ENCODE results near the gene CAPZA2. TPM values are rescaled to one million over a fixed set of nuclear protein-coding genes. Genes with fewer than 3 reads are reported as not detected.

The CAPZA2 gene
- total and polyA plus RNA-seq, 11 donors, result 37.4 to 483 (median 324) TPM

DNA sequence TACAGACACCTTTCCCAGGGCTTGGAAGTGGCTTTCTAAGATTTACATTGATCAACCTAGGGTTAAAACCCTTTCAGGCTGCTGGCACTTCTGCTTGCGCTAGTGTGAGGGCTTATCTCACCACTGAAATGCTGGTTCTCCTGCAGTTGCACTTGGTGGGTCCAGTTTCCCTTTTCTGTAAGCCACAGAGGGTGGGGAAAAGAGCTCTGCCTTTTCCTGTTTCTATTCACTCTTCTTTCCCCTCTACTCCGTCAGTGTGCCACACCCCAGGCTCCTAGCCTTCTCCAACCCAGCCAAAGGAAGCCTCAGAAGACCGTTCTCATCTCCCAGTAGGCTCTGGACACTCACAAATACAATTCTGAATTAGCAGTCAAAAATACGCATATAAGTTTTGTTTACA, 19.0 kb upstream of the CAPZA2 start:
- intact Hi-C loops (cut with DNase I), result no loop called here
- H3K27me3 ChIP-seq, result no peaks in the 10 kb centered on the region
- H3K36me3 ChIP-seq, result no peaks in the 10 kb centered on the region
- no peak for TF ChIP-seq POLR2A (IDR thresholded peaks at IDR 0.05)
- TF ChIP-seq, protein P1, sequence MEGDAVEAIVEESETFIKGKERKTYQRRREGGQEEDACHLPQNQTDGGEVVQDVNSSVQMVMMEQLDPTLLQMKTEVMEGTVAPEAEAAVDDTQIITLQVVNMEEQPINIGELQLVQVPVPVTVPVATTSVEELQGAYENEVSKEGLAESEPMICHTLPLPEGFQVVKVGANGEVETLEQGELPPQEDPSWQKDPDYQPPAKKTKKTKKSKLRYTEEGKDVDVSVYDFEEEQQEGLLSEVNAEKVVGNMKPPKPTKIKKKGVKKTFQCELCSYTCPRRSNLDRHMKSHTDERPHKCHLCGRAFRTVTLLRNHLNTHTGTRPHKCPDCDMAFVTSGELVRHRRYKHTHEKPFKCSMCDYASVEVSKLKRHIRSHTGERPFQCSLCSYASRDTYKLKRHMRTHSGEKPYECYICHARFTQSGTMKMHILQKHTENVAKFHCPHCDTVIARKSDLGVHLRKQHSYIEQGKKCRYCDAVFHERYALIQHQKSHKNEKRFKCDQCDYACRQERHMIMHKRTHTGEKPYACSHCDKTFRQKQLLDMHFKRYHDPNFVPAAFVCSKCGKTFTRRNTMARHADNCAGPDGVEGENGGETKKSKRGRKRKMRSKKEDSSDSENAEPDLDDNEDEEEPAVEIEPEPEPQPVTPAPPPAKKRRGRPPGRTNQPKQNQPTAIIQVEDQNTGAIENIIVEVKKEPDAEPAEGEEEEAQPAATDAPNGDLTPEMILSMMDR (IDR thresholded peaks at IDR 0.05), result no peak
- peak in 2 of 4 donors; percentile 52 to 82 for ATAC-seq
- H3K9me3 ChIP-seq, result no peaks in the 10 kb centered on the region
- peak in 1 of 5 donors; percentile 25 for DNase-seq
- WGBS, 4 donors, result 53 to 66% (median 58%) methylated on average over 4 of the region's 4 CpGs
- H3K4me1 ChIP-seq, result peaks cover 0 to 12% (median 0%) of the 10 kb centered on the region in 12 donors
- H3K4me3 ChIP-seq, result peak overlapping the region in 1 of 12 donors; percentile 18
- no peak overlapping the region for H3K27ac ChIP-seq

DNA sequence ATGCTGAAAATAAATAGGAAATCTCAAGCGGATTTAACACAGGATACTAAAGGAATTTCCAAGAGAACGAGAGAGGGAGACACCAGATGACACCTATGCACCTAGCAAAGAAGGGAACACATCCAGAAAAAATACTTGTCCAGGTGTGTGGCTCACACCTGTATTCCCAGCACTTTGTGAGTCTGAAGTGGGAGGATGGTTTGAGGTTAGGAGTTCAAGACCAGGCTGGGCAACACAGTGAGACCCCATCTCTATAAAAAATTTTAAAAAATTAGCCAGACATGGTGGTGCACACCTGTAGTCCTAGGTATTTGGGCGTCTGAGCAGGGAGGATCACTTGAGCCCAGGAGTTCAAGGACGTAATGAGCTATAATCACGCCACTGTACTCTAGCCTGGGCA, 11.2 kb upstream of the CAPZA2 start:
- Histone ChIP-seq H3K36me3 (no peaks in the 10 kb centered on the region), H3K4me3 (no peak overlapping the region), H3K9me3 (no peaks in the 10 kb centered on the region), H3K4me1 (no peaks in the 10 kb centered on the region), H3K27me3 (peaks cover 0 to 6% (median 0%) of the 10 kb centered on the region in 9 donors), H3K27ac (no peak overlapping the region)
- ATAC-seq (no peak), DNase-seq (no peak)
- 90 to 92% (median 91%) methylated on average over 5 of the region's 5 CpGs for WGBS, 4 donors
- no peak for TF ChIP-seq POLR2A (IDR thresholded peaks at IDR 0.05)
- TF ChIP-seq, protein P1 (IDR thresholded peaks at IDR 0.05), result no peak
- intact Hi-C loops (cut with DNase I), result no loop called here

DNA sequence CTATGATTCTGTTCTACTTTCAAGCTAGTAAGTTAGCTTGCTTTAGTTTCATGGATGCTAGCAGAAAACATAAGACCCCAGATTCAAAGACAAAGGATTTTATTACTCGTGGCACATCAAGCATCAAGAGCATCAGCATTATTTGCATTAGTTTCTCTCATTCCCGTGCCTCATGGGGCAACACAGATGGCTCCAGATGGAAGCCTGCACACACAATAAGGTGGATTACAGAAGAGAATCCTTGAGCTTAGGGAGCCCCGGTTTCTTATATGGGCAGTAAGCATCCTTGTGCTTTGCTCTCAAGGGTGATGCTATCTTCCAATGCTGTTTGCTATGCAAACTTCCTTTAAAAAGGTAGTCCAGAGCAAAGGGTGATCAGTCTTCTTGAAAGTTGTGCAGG, 10.7 kb upstream of the CAPZA2 start:
- Histone ChIP-seq H3K9me3 (no peaks in the 10 kb centered on the region), H3K4me3 (no peak overlapping the region)
- 86 to 90% (median 88%) methylated on average over 3 of the region's 3 CpGs for WGBS, 4 donors

DNA sequence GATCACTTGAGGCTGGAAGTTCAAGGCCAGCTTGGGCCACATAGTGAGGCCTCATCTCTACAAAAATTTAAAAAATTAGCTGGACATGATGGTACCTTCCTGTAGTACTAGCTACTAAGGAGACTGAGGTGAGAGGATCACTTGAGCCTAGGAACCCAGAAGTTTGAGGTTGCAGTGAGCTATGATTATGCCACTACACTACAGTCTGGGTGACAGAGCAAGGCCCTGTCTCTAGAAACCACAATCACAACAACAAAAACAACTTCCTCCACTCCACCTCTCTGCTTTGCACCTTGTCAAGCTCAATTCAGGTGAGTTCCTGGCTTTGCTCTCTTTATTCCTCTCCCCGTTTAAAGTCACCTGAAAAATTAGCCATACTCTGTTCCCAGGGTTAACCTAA, 8.3 kb upstream of the CAPZA2 start:
- Histone ChIP-seq H3K36me3 (no peaks in the 10 kb centered on the region), H3K4me3 (no peak overlapping the region), H3K27ac (no peak overlapping the region), H3K27me3 (peaks cover 0 to 6% (median 0%) of the 10 kb centered on the region in 9 donors), H3K9me3 (no peaks in the 10 kb centered on the region), H3K4me1 (no peaks in the 10 kb centered on the region)
- no peak for DNase-seq
- TF ChIP-seq, protein P1 (IDR thresholded peaks at IDR 0.05), result no peak
- TF ChIP-seq POLR2A (IDR thresholded peaks at IDR 0.05), result no peak
- intact Hi-C loops (cut with DNase I), result no loop called here
- no peak for ATAC-seq
- WGBS, 4 donors, result 92 to 100% (median 96%) methylated on average over 1 of the region's 1 CpG

More for the DNA sequence above, 10.7 kb upstream of the CAPZA2 start:
- Histone ChIP-seq H3K4me1 (no peaks in the 10 kb centered on the region), H3K27ac (no peak overlapping the region), H3K27me3 (peaks cover 0 to 6% (median 0%) of the 10 kb centered on the region in 9 donors), H3K36me3 (no peaks in the 10 kb centered on the region)
- TF ChIP-seq, protein P1 (IDR thresholded peaks at IDR 0.05), result no peak
- no peak for TF ChIP-seq POLR2A (IDR thresholded peaks at IDR 0.05)
- intact Hi-C loops (cut with DNase I), result no loop called here
- no peak for DNase-seq
- ATAC-seq, result no peak

Data from heart left ventricle (tissue), 16 donors.